Body of pancreas (tissue), 4 donors: ENCODE measurements around the gene HDLBP.

Source experiments
- POLR2A ChIP-seq, 3 donors: fragments of 450-650 bp; IDR thresholded peaks; one replicate each; pipeline ENCODE4 v1.6.1; 2016; ENCODE audit warnings: antibody characterized with exemption in 3 of 3, mild to moderate bottlenecking in 2 of 3
- TF ChIP-seq, protein P1 (sequence below), 7 experiments: fragments of 450-650 bp in 4 of 7; fragments of 200-600 bp in 3 of 7; sonication (generic) in 3 of 7; IDR thresholded peaks; one replicate each; pipeline ENCODE4 v1.5.1; 2016 to 2019; ENCODE audit warnings: antibody characterized with exemption in 7 of 7

DNA sequence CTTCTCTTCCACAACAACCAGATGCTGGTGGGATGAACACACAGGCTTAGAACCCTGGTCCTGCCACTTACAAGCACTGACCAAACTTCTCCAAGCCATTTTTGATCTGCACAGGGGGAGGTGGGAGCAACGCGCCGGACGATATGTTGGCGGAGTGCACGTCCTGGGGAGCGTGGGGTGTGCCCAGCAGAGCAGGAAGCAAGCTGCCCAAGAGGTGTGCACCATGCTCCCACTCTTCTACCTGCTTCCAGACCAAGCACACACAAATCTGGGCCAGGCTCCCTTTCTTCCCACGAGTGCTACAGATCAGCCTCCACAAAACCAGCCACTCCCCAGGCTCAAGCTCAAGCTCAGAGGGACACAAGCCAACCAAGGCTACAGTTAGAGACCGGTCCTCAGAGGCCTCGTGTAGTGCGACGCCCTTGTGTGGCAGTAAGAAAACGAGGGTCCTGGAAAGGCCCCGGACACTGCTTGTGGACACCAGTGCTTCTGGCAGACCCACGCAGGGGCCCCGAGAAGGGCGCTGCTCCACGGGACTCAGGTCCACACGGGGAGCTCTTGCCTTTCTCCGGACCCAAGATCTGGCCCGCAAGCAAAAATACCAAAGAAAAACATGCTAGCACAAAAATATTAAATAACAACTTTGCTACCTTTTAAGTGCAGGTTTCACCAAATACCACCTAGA lies 75.0 kb downstream of the HDLBP start:
- TF ChIP-seq POLR2A (IDR thresholded peaks at IDR 0.05): no peak
- TF ChIP-seq, protein P1, sequence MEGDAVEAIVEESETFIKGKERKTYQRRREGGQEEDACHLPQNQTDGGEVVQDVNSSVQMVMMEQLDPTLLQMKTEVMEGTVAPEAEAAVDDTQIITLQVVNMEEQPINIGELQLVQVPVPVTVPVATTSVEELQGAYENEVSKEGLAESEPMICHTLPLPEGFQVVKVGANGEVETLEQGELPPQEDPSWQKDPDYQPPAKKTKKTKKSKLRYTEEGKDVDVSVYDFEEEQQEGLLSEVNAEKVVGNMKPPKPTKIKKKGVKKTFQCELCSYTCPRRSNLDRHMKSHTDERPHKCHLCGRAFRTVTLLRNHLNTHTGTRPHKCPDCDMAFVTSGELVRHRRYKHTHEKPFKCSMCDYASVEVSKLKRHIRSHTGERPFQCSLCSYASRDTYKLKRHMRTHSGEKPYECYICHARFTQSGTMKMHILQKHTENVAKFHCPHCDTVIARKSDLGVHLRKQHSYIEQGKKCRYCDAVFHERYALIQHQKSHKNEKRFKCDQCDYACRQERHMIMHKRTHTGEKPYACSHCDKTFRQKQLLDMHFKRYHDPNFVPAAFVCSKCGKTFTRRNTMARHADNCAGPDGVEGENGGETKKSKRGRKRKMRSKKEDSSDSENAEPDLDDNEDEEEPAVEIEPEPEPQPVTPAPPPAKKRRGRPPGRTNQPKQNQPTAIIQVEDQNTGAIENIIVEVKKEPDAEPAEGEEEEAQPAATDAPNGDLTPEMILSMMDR (IDR thresholded peaks at IDR 0.05): no peak
